ENCODE results near the gene DOC2A. TPM values are rescaled to one million over a fixed set of nuclear protein-coding genes. Genes with fewer than 3 reads are reported as not detected.

The DOC2A gene
- total and polyA plus RNA-seq, 12 donors, result 0.27 to 2.7 (median 0.55) TPM; not detected in 6

DNA sequence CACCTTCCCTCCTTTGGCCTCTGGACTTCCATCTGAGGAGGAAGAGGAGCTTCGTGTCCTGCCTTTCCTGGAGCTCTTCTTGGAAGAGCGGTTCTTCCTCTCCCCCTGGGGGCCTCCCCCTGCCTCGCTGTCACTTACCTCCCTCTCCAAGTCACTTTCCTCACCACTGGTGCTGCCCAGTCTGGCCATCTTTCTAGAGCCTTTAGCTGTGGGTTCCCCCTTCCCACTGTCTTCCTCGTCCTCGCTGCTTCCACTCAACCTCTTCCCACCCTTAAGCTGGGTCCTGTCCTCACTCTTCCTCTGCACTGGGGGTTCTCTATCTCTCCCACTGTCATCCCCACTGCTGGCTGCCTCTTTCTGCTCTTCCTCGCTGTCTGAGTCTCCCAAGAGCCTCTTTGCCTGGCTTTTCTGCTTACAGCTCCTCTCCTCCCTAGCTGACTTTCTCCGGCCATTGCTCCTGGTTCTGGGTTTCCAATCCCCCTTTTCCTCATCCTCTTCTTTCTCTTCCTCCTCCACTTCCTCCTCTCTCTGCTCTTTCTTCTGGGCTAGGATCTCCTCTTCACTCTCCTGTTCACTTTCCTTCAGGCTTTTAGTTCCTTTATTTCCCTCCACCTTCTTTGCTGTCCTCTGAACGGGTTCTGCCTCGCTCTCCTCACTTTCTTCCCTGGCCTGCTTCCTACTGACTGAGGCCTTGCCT lies 16.8 kb downstream of the DOC2A start:
- intact Hi-C loops (cut with DNase I), result loop anchor here in 6 of 10 donors (2.0 to 10.0 kb wide), 6 partner anchors 13 to 179 kb away; partner anchors contain the start of genes CDIPT (in 1 of the 6), KCTD13 (in 1 of the 6), PAGR1 (in 1 of the 6) and PRRT2 (in 1 of the 6)
- H3K9me3 ChIP-seq, result no peaks in the 10 kb centered on the region
- H3K27me3 ChIP-seq, result no peaks in the 10 kb centered on the region
- WGBS, 2 donors, result 76 to 78% methylated on average over 9 of the region's 9 CpGs
- peak overlapping the region in 8 of 10 donors; percentile 92 to 99 (median 97) for H3K27ac ChIP-seq
- H3K36me3 ChIP-seq, result peaks cover 0 to 64% (median 31%) of the 10 kb centered on the region in 9 donors
- DNase-seq (no peak), ATAC-seq (no peak)
- peak overlapping the region in 5 of 10 donors; percentile 66 to 91 (median 87) for H3K4me3 ChIP-seq
- TF ChIP-seq, protein P1, sequence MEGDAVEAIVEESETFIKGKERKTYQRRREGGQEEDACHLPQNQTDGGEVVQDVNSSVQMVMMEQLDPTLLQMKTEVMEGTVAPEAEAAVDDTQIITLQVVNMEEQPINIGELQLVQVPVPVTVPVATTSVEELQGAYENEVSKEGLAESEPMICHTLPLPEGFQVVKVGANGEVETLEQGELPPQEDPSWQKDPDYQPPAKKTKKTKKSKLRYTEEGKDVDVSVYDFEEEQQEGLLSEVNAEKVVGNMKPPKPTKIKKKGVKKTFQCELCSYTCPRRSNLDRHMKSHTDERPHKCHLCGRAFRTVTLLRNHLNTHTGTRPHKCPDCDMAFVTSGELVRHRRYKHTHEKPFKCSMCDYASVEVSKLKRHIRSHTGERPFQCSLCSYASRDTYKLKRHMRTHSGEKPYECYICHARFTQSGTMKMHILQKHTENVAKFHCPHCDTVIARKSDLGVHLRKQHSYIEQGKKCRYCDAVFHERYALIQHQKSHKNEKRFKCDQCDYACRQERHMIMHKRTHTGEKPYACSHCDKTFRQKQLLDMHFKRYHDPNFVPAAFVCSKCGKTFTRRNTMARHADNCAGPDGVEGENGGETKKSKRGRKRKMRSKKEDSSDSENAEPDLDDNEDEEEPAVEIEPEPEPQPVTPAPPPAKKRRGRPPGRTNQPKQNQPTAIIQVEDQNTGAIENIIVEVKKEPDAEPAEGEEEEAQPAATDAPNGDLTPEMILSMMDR (IDR thresholded peaks at IDR 0.05), result no peak
- peaks cover 7 to 40% (median 28%) of the 10 kb centered on the region in 9 donors for H3K4me1 ChIP-seq

DNA sequence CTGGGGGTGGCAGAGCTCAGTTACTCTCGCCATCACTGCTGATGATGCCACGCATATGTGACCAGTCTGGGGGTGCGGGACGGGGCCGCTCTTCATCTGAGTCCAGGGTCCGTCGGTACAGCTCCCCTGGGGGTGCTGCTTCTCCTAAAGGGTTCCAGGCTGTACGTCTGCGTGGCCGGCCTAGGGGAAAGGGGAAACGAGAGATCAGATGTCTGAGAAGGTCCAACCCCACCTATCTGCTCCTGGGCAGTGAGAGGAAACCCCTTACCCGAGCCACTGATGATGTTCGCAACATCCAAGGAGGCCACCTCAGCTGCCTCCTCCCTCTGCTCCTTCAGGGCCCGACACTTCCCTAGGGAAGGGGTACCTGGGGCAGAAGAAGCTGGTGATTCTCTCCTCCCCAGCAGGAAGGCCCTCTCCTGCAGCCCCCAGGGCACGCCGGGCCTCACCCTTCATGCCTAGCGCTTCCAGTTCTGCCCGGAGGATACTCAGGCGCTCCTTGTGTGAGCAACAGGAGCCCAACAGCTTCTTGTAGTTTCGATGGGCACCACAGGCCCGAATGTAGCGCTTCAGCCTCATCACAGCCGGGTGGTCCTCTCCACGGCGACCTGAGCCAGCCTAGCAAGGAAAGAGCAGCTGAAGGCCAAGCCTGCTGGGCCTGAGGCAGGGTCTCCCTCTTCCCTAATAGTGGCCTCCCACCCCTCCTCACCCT lies 17.5 kb downstream of the DOC2A start:
- no peak for ATAC-seq

DNA sequence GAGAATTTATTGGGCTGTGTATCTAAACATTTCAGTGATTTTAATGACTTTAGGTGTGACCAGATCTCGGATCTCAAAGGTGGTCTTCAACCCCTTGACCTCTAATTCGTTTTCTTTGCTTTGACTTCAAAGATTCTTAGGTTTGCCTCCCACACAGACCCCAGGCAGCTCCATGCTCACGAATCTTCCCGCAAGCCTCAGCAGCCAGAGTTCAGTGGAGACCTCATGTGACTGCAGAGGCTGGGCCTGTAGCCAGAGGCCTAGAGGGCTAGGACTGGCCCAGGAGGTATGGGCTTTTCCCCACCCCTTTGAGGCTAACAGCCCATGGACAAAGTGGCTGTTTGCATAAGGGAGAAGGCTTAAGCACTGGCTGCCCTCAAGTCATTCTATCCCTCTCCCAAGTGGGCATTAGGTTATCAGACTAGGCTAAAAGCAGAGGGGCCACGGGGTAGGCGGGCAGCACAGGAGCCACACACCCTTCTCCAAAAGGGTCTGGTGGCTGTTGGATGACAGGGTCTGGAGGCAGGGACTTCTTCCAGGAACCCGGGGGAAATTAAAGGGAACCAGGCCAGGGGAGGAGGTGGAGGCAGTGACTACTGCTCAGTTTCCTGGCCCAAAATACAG lies 18.4 kb downstream of the DOC2A start:
- intact Hi-C loops (cut with DNase I), result loop anchor here in 3 of 10 donors (10.0 kb wide), 3 partner anchors 68 to 178 kb away; partner anchors contain the start of genes CDIPT (in 1 of the 3), KCTD13 (in 1 of the 3), PAGR1 (in 1 of the 3) and PRRT2 (in 1 of the 3)
- H3K27me3 ChIP-seq, result no peaks in the 10 kb centered on the region
- H3K4me1 ChIP-seq, result peaks cover 7 to 34% (median 28%) of the 10 kb centered on the region in 9 donors
- peak overlapping the region in 1 of 10 donors; percentile 30 for H3K27ac ChIP-seq
- TF ChIP-seq, protein P1 (IDR thresholded peaks at IDR 0.05), result no peak
- H3K9me3 ChIP-seq, result no peaks in the 10 kb centered on the region
- peaks cover 0 to 67% (median 44%) of the 10 kb centered on the region in 9 donors for H3K36me3 ChIP-seq
- 57 to 61% methylated on average over 7 of the region's 7 CpGs for WGBS, 2 donors
- no peak for DNase-seq
- ATAC-seq, result no peak
- H3K4me3 ChIP-seq, result no peak overlapping the region

More for the DNA sequence above, 17.5 kb downstream of the DOC2A start:
- Histone ChIP-seq H3K4me1 (peaks cover 7 to 40% (median 28%) of the 10 kb centered on the region in 9 donors), H3K36me3 (peaks cover 0 to 67% (median 35%) of the 10 kb centered on the region in 9 donors), H3K9me3 (no peaks in the 10 kb centered on the region), H3K27me3 (no peaks in the 10 kb centered on the region), H3K27ac (peak overlapping the region in 1 of 10 donors; percentile 36), H3K4me3 (no peak overlapping the region)
- TF ChIP-seq, protein P1 (IDR thresholded peaks at IDR 0.05), result no peak
- no peak for DNase-seq
- WGBS, 2 donors, result 84 to 85% methylated on average over 25 of the region's 25 CpGs
- intact Hi-C loops (cut with DNase I), result loop anchor here in 3 of 10 donors (10.0 kb wide), 3 partner anchors 69 to 179 kb away; partner anchors contain the start of genes CDIPT (in 1 of the 3), KCTD13 (in 1 of the 3), PAGR1 (in 1 of the 3) and PRRT2 (in 1 of the 3)

DNA sequence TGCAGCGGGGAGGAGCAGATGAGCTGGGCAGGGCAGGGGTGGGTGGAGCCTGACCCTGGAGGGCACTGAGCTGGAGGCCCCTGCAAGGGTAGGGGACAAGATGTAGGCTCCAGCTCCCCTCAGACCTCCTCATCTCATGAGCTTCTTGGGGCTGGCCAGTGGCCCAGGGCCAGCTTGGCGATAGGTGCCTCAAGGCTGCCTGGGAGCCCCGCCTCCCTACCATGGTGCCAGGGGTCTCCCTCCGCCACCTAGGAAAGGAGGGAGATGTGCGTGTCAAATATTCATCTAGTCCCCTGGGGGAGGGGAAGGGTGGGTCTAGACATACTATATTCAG lies 19.3 kb downstream of the DOC2A start:
- 73 to 80% methylated on average over 5 of the region's 5 CpGs for WGBS, 2 donors
- intact Hi-C loops (cut with DNase I), result loop anchor here in 3 of 10 donors (10.0 kb wide), 3 partner anchors 67 to 177 kb away; partner anchors contain the start of genes CDIPT (in 1 of the 3), KCTD13 (in 1 of the 3), PAGR1 (in 1 of the 3) and PRRT2 (in 1 of the 3)
- H3K36me3 ChIP-seq, result peaks cover 0 to 75% (median 53%) of the 10 kb centered on the region in 9 donors
- peaks cover 4 to 25% (median 19%) of the 10 kb centered on the region in 9 donors for H3K4me1 ChIP-seq
- DNase-seq, result no peak
- no peaks in the 10 kb centered on the region for H3K9me3 ChIP-seq
- no peak for ATAC-seq
- peak overlapping the region in 1 of 10 donors; percentile 24 for H3K27ac ChIP-seq
- no peaks in the 10 kb centered on the region for H3K27me3 ChIP-seq
- no peak overlapping the region for H3K4me3 ChIP-seq
- TF ChIP-seq, protein P1 (IDR thresholded peaks at IDR 0.05), result no peak

All from heart right ventricle (tissue), 16 donors.